GM12878 (cell line): Measurements from ENCODE around the gene NID1. TPM values are rescaled to one million over a fixed set of nuclear protein-coding genes. Genes with fewer than 3 reads are reported as not detected.
A peak's percentile ranks its signal among the peaks of the same experiment; 100 is the strongest.

Experiments
- BMI1 ChIP-seq: fragments of 450-650 bp; IDR thresholded peaks from 2 replicates; pipeline ENCODE4 v1.6.1; 2016; ENCODE audit warnings: mild to moderate bottlenecking, moderate library complexity, borderline replicate concordance
- DPF2 ChIP-seq: fragments of 450-650 bp; IDR thresholded peaks from 2 replicates; pipeline ENCODE4 v1.6.1; 2017; ENCODE audit warnings: mild to moderate bottlenecking
- EED ChIP-seq: sonication (generic); IDR thresholded peaks from 2 replicates; pipeline ENCODE4 v1.6.1; 2016; ENCODE audit warnings: antibody characterized with exemption, low read depth
- IRF4 ChIP-seq: IDR thresholded peaks from 2 replicates; pipeline ENCODE4 v1.6.1; 2011; ENCODE audit warnings: low read depth, low read length
- KAT2A ChIP-seq: conservative IDR thresholded peaks from 2 replicates; pipeline ENCODE4 v1.6.1; 2011; ENCODE audit warnings: low read depth, low read length; ENCODE audit not compliant: control insufficient read depth
- MLLT1 ChIP-seq: fragments of 450-650 bp; IDR thresholded peaks from 2 replicates; pipeline ENCODE4 v1.6.1; 2016; ENCODE audit warnings: mild to moderate bottlenecking
- MTA3 ChIP-seq: IDR thresholded peaks from 2 replicates; pipeline ENCODE4 v1.6.1; 2012; ENCODE audit warnings: low read length, inconsistent platforms, borderline replicate concordance
- NFYB ChIP-seq: IDR thresholded peaks from 2 replicates; pipeline ENCODE4 v1.6.1; 2011; ENCODE audit warnings: low read depth, mild to moderate bottlenecking, low read length, improper control_type of control experiment, moderate library complexity; ENCODE audit not compliant: insufficient read depth
- RAD21 ChIP-seq: IDR thresholded peaks from 2 replicates; pipeline ENCODE4 v1.6.1; 2011; ENCODE audit warnings: mild to moderate bottlenecking, low read depth, low read length, moderate library complexity; ENCODE audit not compliant: insufficient read depth
- RB1 ChIP-seq: fragments of 450-650 bp; formaldehyde crosslinking; IDR thresholded peaks from 2 replicates; pipeline ENCODE4 v1.6.1; 2017; ENCODE audit warnings: mild to moderate bottlenecking, borderline replicate concordance
- RELB ChIP-seq: fragments of 450-650 bp; IDR thresholded peaks from 2 replicates; pipeline ENCODE4 v1.6.1; 2017; ENCODE audit warnings: low read depth, mild to moderate bottlenecking, moderate library complexity
- RFX5 ChIP-seq: IDR thresholded peaks from 2 replicates; pipeline ENCODE4 v1.6.1; 2011; ENCODE audit warnings: low read depth, low read length, improper control_type of control experiment
- RUNX3 ChIP-seq: IDR thresholded peaks from 2 replicates; pipeline ENCODE4 v1.6.1; 2012; ENCODE audit warnings: low read length, inconsistent platforms
- SKIL ChIP-seq: fragments of 450-650 bp; IDR thresholded peaks from 2 replicates; pipeline ENCODE4 v1.6.1; 2017; ENCODE audit warnings: mild to moderate bottlenecking, low read depth, inconsistent platforms; ENCODE audit not compliant: poor library complexity, severe bottlenecking
- SREBF1 ChIP-seq: IDR thresholded peaks from 2 replicates; pipeline ENCODE4 v1.6.1; 2012; ENCODE audit warnings: mild to moderate bottlenecking, low read length
- SRF ChIP-seq, 2 experiments: IDR thresholded peaks; 2 replicates each; pipeline ENCODE4 v1.6.1; 2011; ENCODE audit warnings: low read depth in 2 of 2, low read length in 2 of 2, mild to moderate bottlenecking in 1 of 2, moderate library complexity in 1 of 2
- SUPT20H ChIP-seq: IDR thresholded peaks from 2 replicates; pipeline ENCODE4 v1.6.1; 2011; ENCODE audit warnings: low read depth, mild to moderate bottlenecking, low read length, moderate library complexity, borderline replicate concordance; ENCODE audit not compliant: control insufficient read depth
- SUZ12 ChIP-seq: fragments of 200-600 bp; sonication (generic); IDR thresholded peaks from one replicate; pipeline ENCODE4 v1.6.1; 2018; ENCODE audit warnings: antibody characterized with exemption, mild to moderate bottlenecking; ENCODE audit not compliant: unreplicated experiment
- TBL1XR1 ChIP-seq: IDR thresholded peaks from 2 replicates; pipeline ENCODE4 v1.6.1; 2012; ENCODE audit warnings: low read depth, low read length, improper control_type of control experiment
- ZBED1 ChIP-seq: IDR thresholded peaks from 2 replicates; pipeline ENCODE4 v1.6.1; 2016; ENCODE audit warnings: borderline replicate concordance
- ZNF384 ChIP-seq: IDR thresholded peaks from 2 replicates; pipeline ENCODE4 v1.6.1; 2012; ENCODE audit warnings: low read depth, mild to moderate bottlenecking, low read length, improper control_type of control experiment, borderline replicate concordance
- ZSCAN29 ChIP-seq: fragments of 450-650 bp; IDR thresholded peaks from 2 replicates; pipeline ENCODE4 v1.6.1; 2017; ENCODE audit warnings: mild to moderate bottlenecking, moderate library complexity
- polyA plus RNA-seq, 11 experiments: library from polyadenylated mRNA; depleted of rRNA in 4 of 11; unstranded in 6 of 11; stranded (reverse) in 5 of 11; fragments of >200 nt; fragmentation: Nextera tagmentation in 4 of 11; fragmentation: Illumina TruSeq in 1 of 11; extraction: Ambion mirVana in 4 of 11; extraction: Trizol in 1 of 11; gene quantifications; 1 replicate in 1 of 11; 2 replicates in 10 of 11; pipeline versions ENCODE4 v1.2.1 to v1.2.3, GENCODE V29; 2011 to 2016; ENCODE audit warnings: inconsistent platforms in 2 of 11, missing spikeins in 2 of 11, low read depth in 1 of 11
- total RNA-seq, 4 experiments: library from RNA; depleted of rRNA in 3 of 4; stranded (reverse); fragments of >200 nt in 3 of 4; fragmentation: Illumina TruSeq in 1 of 4; extraction: Trizol in 1 of 4; gene quantifications; 2 replicates each; pipeline versions ENCODE4 v1.2.1 to v1.2.3, GENCODE V29; 2013 to 2021
- TF ChIP-seq, protein P1 (sequence below): IDR thresholded peaks from 2 replicates; pipeline ENCODE4 v1.6.1; 2011; ENCODE audit warnings: mild to moderate bottlenecking, low read depth, low read length, moderate library complexity; ENCODE audit not compliant: insufficient replicate concordance

The NID1 gene
- total and polyA plus RNA-seq, 10 of the 15 experiments (the other 5 are each of a cell fraction or from before 2014, with no cell fraction given), result 4.2 to 25.7 (median 11.3) TPM

DNA sequence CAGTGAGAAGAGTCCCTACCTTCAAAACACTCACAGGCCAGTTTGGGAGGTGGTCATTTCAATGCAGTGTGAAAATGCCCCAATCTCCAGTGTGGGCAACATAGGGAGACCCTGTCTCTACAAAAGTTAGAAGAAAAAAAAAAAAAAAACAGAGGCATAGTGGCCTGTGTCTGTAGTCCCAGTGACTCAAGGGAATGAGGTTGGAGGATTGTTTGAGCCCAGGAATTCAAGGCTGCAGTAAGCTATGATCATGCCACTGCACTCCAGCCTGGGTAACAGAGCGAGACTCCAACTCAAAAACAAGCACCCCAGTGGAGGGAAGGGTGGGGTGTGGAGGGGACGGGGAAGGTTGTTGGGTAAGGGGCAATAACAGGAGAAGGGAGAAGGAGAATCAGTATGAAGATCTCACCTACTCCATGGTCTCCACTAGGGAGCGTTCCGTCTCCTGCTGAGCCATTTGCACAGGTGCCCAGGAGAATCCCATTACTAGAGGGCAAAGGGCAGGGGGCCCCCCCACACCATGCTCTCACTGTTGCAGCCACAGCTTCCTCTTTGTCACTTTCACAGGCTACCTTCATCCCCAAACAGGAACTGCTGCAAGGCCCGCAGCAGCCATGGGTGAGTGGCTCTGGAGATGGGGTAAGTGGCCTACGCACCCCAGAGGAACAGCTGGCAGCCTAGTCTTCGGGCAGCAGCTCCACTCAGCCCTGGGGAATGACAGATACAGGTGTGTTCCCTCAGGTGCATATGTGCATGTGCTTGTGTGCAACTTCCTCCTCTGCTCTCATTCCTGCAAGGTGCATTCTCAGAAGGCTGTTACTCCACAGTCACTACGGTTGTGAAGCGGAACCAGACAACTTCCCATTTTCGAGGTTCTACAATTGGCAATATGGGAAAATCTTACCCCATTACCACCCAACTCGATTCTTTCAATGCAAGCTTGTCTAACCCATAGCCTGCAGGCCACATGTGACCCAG, 110.3 kb downstream of the NID1 start (continued):
- TF ChIP-seq MLLT1, result peak; percentile 70
- TF ChIP-seq RUNX3, result peak; percentile 92
- TF ChIP-seq KAT2A, result no peak
- TF ChIP-seq ZBED1, result peak; percentile 83; the same call in 1 of the 2 replicates
- TF ChIP-seq NFYB, result no peak
- TF ChIP-seq MTA3, result peak; percentile 86; the same call in 1 of the 2 replicates
- TF ChIP-seq SRF (IDR thresholded peaks at IDR 0.05; ENCODE audit: low read depth in 2 of 2, low read length in 2 of 2), result 0 out of 4 replicates have a peak, but pooled peaks of 1 of the 2 experiments have one; percentile 45
- peak; percentile 100 for TF ChIP-seq EED
- peak; percentile 56 for TF ChIP-seq SKIL
- TF ChIP-seq IRF4, result peak; percentile 83
- TF ChIP-seq RELB, result peak; percentile 90
- TF ChIP-seq BMI1, result no peak; the same call in 1 of the 2 replicates
- TF ChIP-seq DPF2, result peak; percentile 99
- TF ChIP-seq SREBF1, result peak; percentile 66; the same call in 1 of the 2 replicates
- TF ChIP-seq RB1, result 0 out of 2 replicates have a peak, but pooled peaks have one; percentile 34
- peak; percentile 16 for TF ChIP-seq RAD21
- TF ChIP-seq RFX5, result no peak
- TF ChIP-seq SUPT20H, result no peak
- TF ChIP-seq, protein P1, sequence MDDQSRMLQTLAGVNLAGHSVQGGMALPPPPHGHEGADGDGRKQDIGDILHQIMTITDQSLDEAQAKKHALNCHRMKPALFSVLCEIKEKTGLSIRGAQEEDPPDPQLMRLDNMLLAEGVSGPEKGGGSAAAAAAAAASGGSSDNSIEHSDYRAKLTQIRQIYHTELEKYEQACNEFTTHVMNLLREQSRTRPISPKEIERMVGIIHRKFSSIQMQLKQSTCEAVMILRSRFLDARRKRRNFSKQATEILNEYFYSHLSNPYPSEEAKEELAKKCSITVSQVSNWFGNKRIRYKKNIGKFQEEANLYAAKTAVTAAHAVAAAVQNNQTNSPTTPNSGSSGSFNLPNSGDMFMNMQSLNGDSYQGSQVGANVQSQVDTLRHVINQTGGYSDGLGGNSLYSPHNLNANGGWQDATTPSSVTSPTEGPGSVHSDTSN, result peak; percentile 52
- TF ChIP-seq ZSCAN29, result 0 out of 2 replicates have a peak, but pooled peaks have one; percentile 37
- no peak for TF ChIP-seq SUZ12
- no peak for TF ChIP-seq ZNF384
- TF ChIP-seq TBL1XR1, result peak; percentile 95
